HG03378 (cell line): Measurements from ENCODE around the gene DEFB114.

Experiments
- ATAC-seq: cut with Tn5 transposase; IDR thresholded peaks from one replicate; pipeline ENCODE4 v1.9.1; 2021; ENCODE audit warnings: mild to moderate bottlenecking, moderate library complexity; ENCODE audit not compliant: unreplicated experiment

DEFB114 gene

DNA sequence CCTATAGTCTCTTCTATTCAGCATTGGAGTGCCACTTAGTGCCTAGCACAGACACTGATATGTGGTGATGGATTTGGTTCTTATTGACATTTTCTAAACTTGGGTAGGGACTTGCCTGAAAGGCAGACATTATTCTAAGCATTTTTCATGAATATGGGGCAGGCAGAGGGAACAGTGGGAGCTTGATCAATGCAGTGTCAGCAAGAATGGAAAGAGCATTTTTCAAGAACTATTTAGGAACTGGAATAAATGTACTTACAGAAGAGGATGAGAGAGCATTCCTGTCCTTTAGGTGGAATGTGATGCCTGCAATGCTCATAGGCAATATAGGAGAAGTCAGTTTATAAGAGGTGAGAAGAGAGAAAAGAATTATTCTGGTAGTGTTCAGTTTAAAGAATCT, 26.2 kb downstream of the DEFB114 start:
- ATAC-seq, result no peak

DNA sequence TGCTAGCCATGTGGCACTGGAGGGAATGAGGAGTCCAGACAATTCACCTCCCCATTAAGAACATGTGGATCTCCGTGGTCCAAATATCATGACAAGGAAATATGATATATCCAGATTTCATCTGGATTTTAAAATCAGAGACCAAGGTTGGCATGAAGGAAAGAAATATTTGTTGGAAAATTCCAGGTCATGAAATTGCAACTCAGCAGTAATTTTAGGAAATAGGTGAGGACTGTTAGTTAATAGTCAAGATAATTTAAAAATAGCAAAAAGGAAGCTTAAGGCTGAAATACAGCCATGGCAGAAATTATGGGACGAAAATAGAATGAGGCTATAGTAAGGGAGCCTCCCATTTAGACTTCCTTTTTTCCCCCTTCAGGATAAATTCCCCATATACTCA, 26.9 kb downstream of the DEFB114 start:
- ATAC-seq, result no peak

DNA sequence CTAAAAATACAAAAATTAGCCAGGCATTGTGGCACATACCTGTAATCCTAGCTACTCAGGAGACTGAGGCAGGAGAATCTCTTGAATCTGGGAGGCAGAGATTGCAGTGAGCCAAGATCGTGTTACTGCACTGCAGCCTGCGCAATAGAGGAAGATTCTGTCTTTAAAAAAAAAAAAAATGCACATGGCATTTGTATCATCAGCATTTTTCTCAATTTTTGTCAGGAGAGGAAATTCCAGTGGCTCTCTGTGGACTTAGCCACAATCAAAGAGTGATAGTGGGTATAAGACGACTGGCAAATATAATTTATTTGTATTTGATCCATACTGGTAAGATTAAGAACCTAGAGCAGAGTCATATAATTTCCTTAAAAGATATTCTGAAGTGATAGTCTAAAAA, 28.6 kb downstream of the DEFB114 start:
- no peak for ATAC-seq

DNA sequence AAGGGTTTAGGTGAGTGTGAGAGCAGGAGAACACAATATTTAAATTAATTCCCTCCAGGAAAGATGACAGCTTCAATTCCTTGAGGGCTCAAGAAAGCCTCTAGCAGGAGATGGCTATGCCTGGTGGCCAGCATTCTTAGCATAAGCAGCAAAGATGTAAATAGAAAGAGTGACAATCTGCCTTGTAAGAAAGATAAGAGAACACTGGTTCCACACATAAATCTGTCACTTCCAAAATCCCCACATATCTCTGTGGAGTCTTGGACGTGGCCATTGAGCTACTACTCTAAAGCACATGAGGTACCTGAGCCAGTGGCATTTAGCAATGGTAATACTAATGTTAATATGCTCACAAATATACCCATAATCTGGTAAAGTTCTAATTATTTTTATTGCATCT, 29.2 kb downstream of the DEFB114 start:
- ATAC-seq, result no peak

DNA sequence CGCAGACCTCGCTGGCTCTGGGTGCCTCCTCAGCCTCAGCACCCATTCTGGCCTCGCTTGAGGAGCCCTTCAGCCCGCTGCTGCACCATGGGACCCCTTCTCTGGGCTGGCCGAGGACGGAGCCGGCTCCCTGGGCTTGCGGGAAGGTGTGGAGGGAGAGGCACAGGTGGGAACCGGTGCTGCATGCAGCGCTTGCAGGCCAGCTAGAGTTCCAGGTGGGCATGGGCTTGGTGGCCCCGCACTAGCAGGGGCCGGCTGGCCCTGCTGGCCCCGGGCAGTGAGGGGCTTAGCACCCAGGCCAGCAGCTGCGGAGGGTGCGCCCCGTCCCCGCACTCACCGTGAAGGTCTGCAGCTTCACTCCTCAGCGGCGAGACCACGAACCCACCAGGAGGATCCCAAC, 30.4 kb downstream of the DEFB114 start:
- no peak for ATAC-seq

DNA sequence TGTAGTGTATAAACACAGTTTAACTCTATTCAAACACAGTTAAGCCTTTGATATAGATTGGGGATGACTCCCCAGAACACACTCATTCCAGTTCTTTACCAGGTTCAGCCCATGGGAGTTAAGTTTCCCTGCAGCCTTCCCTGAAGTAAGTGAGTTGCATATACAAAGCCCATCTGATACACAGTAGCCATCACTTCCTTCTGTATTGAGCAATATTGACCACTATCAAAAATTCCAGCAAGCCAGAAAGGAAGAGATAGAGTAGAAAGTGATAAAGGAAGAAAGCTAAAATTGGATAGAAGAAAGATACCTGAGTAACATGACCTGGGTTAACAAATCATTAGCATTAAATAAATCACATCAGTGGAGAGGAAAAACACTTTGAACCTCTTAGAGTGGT, 34.6 kb downstream of the DEFB114 start:
- ATAC-seq, result no peak

DNA sequence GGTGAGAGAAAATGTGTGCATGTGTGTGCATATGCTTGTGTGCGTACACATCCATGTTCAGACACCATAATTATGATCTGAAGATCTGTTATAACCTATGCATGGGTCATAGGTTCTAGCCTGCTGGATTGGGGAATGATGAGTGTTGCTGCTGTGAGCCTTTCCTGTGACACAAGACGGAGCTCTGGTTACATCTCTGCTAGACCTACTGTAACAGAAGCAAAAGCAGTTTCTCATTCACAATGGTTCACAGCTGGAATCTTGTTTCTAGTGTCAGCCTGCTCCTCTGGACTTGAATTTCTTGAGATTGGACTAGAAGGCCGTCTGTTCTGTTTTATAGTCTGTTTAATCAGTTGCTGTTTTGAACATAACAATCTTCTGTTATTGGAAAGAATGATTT, 40.1 kb downstream of the DEFB114 start:
- no peak for ATAC-seq

DNA sequence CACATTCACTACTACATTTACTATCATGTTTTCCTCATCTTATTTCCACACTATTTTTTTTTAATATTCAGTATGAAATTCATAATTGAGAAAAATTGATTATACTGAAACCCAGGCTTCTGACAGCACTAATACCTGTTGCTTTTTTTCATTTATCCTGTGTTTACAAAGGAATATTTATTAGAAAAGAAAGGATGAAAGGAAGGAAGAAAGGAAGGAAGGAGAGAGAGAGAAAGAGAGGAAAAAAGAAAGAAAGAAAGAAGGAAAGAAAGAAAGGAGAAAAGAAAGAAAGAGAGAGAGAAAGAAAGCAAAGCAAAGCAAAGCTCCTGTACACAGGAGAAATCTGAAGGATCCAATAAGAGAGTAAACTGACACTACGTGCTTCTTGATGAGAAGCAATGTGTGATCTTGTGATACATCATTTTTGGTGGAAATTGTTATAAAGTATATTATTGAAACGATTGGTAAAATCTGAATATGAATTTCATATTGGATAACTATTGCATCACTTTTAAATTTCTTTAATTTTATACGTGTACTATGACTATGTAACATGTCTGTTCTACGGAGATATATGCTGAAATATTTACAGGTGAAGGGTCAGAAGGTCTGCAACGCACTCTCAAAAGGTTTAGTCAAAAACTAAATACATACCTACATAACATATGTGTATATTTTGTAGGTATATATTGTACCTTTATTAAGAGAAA, 43.9 kb downstream of the DEFB114 start:
- ATAC-seq, result no peak

DNA sequence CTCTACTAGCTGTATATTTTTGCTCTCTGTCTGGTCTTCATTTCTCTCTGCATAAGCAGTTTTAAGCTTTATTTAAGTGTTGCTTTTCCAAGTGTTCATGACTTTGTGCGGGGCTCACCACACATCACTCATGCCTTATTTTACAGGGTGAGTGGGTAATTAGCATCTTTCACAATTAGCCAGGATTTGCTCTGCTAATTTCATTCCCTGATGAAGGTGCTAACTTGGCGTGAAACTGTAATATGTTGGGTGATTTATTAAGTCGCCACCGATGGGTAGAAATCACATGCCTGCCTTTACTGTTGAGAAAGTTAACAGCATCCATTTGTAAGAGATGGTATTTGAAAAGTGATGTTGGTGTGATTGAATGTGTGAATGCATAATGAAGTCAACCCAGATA, 44.7 kb downstream of the DEFB114 start:
- ATAC-seq, result no peak

DNA sequence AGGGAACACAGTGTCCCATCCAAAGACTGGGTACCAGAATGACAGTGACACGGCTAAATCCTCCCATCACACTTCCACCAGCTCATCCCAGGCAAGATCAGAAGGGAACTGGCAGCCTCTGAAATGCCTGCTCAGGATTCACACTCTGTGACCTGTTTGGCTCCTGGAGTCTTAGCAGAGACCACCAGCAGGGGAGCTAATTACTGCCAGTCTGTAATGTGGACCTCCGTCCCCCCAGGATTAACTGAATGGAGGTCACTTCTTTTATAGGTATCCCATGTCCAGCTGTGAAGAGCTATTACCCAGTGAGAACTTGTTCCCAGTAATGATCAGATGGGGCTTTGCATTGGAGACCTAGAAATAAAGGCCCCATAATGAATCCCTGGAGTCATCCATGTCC, 45.2 kb downstream of the DEFB114 start:
- ATAC-seq, result no peak

DNA sequence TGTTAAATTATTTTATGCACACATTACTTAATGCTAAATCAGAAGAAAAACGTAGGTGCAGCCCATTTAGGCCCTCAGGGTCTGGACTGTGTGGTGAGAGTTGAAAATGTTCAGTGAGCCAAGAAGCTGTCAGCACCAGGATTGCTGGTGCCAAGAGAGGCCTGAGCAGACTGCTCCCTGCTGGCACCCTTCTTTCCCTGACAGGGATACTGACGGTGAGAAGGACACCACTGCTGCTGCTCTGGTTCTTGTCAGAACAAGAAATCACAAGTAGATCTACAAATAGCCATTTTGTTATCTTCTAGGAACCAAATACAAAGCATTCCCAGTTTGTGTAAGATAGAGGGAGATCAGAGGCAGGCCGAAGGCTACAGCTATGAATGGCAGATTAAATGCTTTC, 48.9 kb downstream of the DEFB114 start:
- no peak for ATAC-seq

DNA sequence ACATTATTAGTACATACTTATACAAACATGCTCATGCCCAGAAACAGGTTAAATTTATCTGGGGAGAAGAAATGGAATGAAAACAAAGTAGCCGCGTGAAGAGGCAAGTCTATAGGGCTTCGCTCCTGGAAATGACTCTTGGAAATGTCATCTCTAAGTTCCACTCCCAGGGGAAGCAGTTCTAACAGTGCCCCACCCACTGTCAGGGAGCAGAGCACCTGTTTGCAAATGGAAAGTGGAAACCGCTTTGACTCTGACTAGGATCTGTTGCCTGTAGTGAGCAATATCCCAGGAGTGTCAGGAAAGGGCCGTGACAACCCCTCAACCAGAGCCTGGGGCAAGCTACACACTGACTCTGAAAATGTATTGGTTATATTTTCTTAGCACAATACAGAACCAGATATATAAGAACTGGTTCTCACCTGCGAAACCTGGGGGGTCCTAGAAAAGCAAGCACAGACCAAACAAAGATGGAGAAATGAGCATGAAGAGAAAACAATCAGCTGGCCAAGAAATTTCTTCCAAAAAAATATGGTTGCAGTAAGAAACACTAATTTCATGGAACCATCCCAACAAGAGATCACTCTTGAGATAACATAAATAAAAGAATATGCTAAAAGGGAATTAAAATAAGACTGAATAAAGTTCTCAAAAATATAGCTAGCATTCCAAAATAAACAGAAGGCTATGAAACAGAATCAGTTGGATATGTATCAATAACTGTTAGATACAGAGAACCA, 50.2 kb downstream of the DEFB114 start:
- no peak for ATAC-seq

DNA sequence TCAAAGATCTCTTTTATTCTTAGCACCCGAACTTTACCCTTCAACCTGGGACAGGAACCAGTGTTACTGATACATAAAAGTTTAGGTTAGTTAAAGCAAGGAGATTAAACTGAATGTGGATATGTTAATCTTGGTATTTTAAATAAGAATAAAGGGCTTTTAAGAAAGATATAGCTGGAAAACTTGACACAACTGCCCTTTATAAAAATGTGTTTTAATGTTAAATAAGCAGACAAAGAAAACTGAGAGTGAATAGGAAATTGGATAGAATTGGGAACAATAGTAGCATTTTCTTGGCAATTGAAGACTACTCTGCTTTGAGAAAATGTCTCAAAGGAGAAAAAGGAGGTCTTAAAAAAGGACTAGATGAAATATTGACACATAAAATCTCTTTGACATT, 51.8 kb downstream of the DEFB114 start:
- ATAC-seq, result no peak

DNA sequence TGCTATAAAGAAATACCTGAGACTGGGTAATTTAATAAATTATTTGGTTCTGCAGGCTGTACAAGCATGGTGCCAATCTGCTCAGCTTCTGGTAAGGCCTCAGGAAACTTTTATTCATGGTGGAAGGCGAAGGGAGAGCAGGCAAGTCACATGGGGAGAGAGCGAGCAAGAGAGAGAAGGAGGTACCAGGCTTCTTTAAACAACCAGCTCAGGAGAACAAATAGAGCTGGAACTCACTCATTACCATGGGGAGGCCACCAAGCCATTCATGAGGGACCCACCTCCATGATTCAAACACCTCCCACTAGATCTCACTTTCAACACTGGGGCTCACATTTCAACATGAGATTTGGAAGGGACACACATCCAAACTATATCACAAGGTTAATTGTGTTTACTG, 52.7 kb downstream of the DEFB114 start:
- ATAC-seq, result no peak
